Left ventricle myocardium inferior (tissue), 1 donor: Measurements from ENCODE around the gene DRD1. TPM values are rescaled to one million over a fixed set of nuclear protein-coding genes. Genes with fewer than 3 reads are reported as not detected.

Experiments used
- DNase-seq: peaks from one replicate; pipeline ENCODE4 v3.0.0-alpha.2; 2020
- H3K27ac ChIP-seq: fragments of 200-600 bp; replicated peaks from 2 replicates; pipeline ENCODE4 v1.8.0; 2021
- H3K27me3 ChIP-seq: fragments of 200-600 bp; 2 replicates; pipeline ENCODE4 v1.8.0; 2021; ENCODE audit warnings: low read depth
- H3K36me3 ChIP-seq: fragments of 200-600 bp; 2 replicates; pipeline ENCODE4 v1.8.0; 2021
- H3K4me1 ChIP-seq: fragments of 200-600 bp; 2 replicates; pipeline ENCODE4 v1.8.0; 2021
- H3K4me3 ChIP-seq: fragments of 200-600 bp; 2 replicates; pipeline ENCODE4 v1.8.0; 2021; ENCODE audit warnings: mild to moderate bottlenecking, moderate library complexity
- H3K9me3 ChIP-seq: fragments of 200-600 bp; replicated peaks from 2 replicates; pipeline ENCODE4 v1.8.0; 2021
- CTCF ChIP-seq: fragments of 200-600 bp; IDR thresholded peaks from 2 replicates; pipeline ENCODE4 v1.8.0; 2021; ENCODE audit warnings: antibody characterized with exemption, mild to moderate bottlenecking, borderline replicate concordance
- intact Hi-C: fragments of 100-400 bp; cut with micrococcal nuclease; formaldehyde crosslinking; loops from one replicate; pipeline ENCODE4 v1.11.0; 2022
- total RNA-seq: library from RNA; stranded (reverse); fragmentation: NEBNext Ultra II Directional; extraction: Animal tissue kit (Norgen Biotek cat#: 25700); gene quantifications from one replicate; pipeline ENCODE4 v1.2.1, GENCODE V29; 2021
- donor health status: DM: no; HTN: yes; CAD: no; lungs with severe emphysema.

The DRD1 gene
- total RNA-seq, 1 donor from 2014 or later: not detected

- no peak for DNase-seq
Observed at GRCh38 chr5:175487514-175488222, 43.7 kb upstream of the DRD1 start.

GRCh38 chr5:175485631-175486030, 41.6 kb upstream of the DRD1 start:
- TF ChIP-seq CTCF: no peak
- peaks cover 13% of the 10 kb centered on the region for H3K36me3 ChIP-seq
- no peak overlapping the region for H3K4me3 ChIP-seq
- no peaks in the 10 kb centered on the region for H3K9me3 ChIP-seq
- DNase-seq: no peak
- intact Hi-C loops: no loop called here
- H3K27ac ChIP-seq: no peak overlapping the region
- peaks cover 26% of the 10 kb centered on the region for H3K4me1 ChIP-seq
- no peaks in the 10 kb centered on the region for H3K27me3 ChIP-seq

More at GRCh38 chr5:175487514-175488222, 43.7 kb upstream of the DRD1 start:
- H3K9me3 ChIP-seq: no peaks in the 10 kb centered on the region
- H3K27me3 ChIP-seq: no peaks in the 10 kb centered on the region
- intact Hi-C loops: no loop called here
- H3K36me3 ChIP-seq: peaks cover 26% of the 10 kb centered on the region
- H3K27ac ChIP-seq: no peak overlapping the region
- peaks cover 18% of the 10 kb centered on the region for H3K4me1 ChIP-seq
- TF ChIP-seq CTCF: no peak
- H3K4me3 ChIP-seq: no peak overlapping the region

GRCh38 chr5:175484829-175485228, 40.8 kb upstream of the DRD1 start:
- TF ChIP-seq CTCF: no peak
- H3K4me1 ChIP-seq: peaks cover 34% of the 10 kb centered on the region
- intact Hi-C loops: no loop called here
- H3K36me3 ChIP-seq: peaks cover 13% of the 10 kb centered on the region
- H3K27ac ChIP-seq: no peak overlapping the region
- DNase-seq: no peak
- H3K9me3 ChIP-seq: no peaks in the 10 kb centered on the region
- H3K27me3 ChIP-seq: no peaks in the 10 kb centered on the region
- no peak overlapping the region for H3K4me3 ChIP-seq

- intact Hi-C loops: no loop called here
- Histone ChIP-seq H3K36me3 (peaks cover 13% of the 10 kb centered on the region), H3K9me3 (no peaks in the 10 kb centered on the region), H3K27ac (no peak overlapping the region), H3K4me3 (no peak overlapping the region), H3K4me1 (peaks cover 39% of the 10 kb centered on the region), H3K27me3 (no peaks in the 10 kb centered on the region)
- no peak for TF ChIP-seq CTCF
- no peak for DNase-seq
Observed at GRCh38 chr5:175484322-175484721, 40.3 kb upstream of the DRD1 start.

GRCh38 chr5:175483337-175483736, 39.4 kb upstream of the DRD1 start:
- intact Hi-C loops: no loop called here
- DNase-seq: no peak
- Histone ChIP-seq H3K4me3 (no peak overlapping the region), H3K27me3 (no peaks in the 10 kb centered on the region), H3K9me3 (no peaks in the 10 kb centered on the region), H3K4me1 (peaks cover 45% of the 10 kb centered on the region), H3K27ac (no peak overlapping the region), H3K36me3 (peaks cover 13% of the 10 kb centered on the region)
- TF ChIP-seq CTCF: no peak
